ENCODE measurements around the gene AKAP13.

GRCh38 chr15:85426481-85426880 lies 46.1 kb downstream of the AKAP13 start:
- TF ChIP-seq TAF1 (IDR thresholded peaks at IDR 0.05; ENCODE audit: low read depth) (no peak), RAD21 (IDR thresholded peaks at IDR 0.05; ENCODE audit: low read depth) (no peak), REST (IDR thresholded peaks at IDR 0.05; ENCODE audit: low read depth) (no peak), YY1 (IDR thresholded peaks at IDR 0.05; ENCODE audit: low read depth) (no peak), EP300 (IDR thresholded peaks at IDR 0.05; ENCODE audit: borderline replicate concordance) (no peak), FOXM1 (IDR thresholded peaks at IDR 0.05; ENCODE audit: borderline replicate concordance, low read depth) (no peak), TCF12 (IDR thresholded peaks at IDR 0.05; ENCODE audit: low read depth) (no peak)
